ENCODE results near the gene TMEM14C.

- TF ChIP-seq, protein P1, sequence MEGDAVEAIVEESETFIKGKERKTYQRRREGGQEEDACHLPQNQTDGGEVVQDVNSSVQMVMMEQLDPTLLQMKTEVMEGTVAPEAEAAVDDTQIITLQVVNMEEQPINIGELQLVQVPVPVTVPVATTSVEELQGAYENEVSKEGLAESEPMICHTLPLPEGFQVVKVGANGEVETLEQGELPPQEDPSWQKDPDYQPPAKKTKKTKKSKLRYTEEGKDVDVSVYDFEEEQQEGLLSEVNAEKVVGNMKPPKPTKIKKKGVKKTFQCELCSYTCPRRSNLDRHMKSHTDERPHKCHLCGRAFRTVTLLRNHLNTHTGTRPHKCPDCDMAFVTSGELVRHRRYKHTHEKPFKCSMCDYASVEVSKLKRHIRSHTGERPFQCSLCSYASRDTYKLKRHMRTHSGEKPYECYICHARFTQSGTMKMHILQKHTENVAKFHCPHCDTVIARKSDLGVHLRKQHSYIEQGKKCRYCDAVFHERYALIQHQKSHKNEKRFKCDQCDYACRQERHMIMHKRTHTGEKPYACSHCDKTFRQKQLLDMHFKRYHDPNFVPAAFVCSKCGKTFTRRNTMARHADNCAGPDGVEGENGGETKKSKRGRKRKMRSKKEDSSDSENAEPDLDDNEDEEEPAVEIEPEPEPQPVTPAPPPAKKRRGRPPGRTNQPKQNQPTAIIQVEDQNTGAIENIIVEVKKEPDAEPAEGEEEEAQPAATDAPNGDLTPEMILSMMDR (IDR thresholded peaks at IDR 0.05 in 8 of 11, conservative IDR thresholded peaks at IDR 0.05 in 3 of 11): no peak
- no peak for TF ChIP-seq POLR2AphosphoS5 (IDR thresholded peaks at IDR 0.05)
Observed at GRCh38 chr6:10682355-10682988, 40.4 kb upstream of the TMEM14C start.

Measured in spleen (tissue), 7 donors.